BE2C (cell line): ENCODE measurements around the gene C15orf62.

Experiments
- DNase-seq: peaks from one replicate; pipeline ENCODE4 v3.0.0-alpha.2; 2020
- H3K27me3 ChIP-seq: fragments of 250-450 bp; sonication (Bioruptor Pico); 2 replicates; pipeline ENCODE4 v1.5.1; 2020; ENCODE audit warnings: mild to moderate bottlenecking
- H3K36me3 ChIP-seq: fragments of 250-450 bp; sonication (Bioruptor Pico); 2 replicates; pipeline ENCODE4 v1.5.1; 2020; ENCODE audit warnings: mild to moderate bottlenecking
- H3K4me1 ChIP-seq: fragments of 250-450 bp; sonication (Bioruptor Pico); 2 replicates; pipeline ENCODE4 v1.5.1; 2020
- H3K4me3 ChIP-seq: 2 replicates; pipeline ENCODE4 v1.5.1; 2011; ENCODE audit warnings: low read depth, low read length
- H3K9me3 ChIP-seq: fragments of 250-450 bp; sonication (Bioruptor Pico); 2 replicates; pipeline ENCODE4 v1.5.1; 2020
- TF ChIP-seq, protein P1 (sequence below): IDR thresholded peaks from 2 replicates; pipeline ENCODE4 v1.5.1; 2012; ENCODE audit warnings: mild to moderate bottlenecking, low read depth, low read length

C15orf62 gene

DNA sequence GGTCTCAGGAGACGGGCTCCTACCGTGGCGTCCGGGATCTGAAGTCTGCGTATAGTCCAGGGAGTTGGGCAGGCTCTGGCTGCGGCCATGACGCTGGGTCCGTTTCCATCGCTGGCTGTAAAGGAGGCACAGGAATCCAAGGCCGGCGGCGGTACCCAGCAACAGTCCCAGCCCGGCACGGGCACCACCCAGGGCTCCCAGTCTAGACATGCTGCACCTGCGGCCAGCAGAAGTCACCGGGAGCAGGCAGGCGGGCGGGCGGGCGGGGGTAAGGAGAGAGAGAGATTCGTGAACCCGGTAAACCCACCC is 15.3 kb upstream of the C15orf62 start:
- Histone ChIP-seq H3K9me3 (no peaks in the 10 kb centered on the region), H3K4me3 (peak overlapping the region; percentile 77), H3K27me3 (no peaks in the 10 kb centered on the region), H3K36me3 (peaks cover 18% of the 10 kb centered on the region), H3K4me1 (peaks cover 5% of the 10 kb centered on the region)
- TF ChIP-seq, protein P1, sequence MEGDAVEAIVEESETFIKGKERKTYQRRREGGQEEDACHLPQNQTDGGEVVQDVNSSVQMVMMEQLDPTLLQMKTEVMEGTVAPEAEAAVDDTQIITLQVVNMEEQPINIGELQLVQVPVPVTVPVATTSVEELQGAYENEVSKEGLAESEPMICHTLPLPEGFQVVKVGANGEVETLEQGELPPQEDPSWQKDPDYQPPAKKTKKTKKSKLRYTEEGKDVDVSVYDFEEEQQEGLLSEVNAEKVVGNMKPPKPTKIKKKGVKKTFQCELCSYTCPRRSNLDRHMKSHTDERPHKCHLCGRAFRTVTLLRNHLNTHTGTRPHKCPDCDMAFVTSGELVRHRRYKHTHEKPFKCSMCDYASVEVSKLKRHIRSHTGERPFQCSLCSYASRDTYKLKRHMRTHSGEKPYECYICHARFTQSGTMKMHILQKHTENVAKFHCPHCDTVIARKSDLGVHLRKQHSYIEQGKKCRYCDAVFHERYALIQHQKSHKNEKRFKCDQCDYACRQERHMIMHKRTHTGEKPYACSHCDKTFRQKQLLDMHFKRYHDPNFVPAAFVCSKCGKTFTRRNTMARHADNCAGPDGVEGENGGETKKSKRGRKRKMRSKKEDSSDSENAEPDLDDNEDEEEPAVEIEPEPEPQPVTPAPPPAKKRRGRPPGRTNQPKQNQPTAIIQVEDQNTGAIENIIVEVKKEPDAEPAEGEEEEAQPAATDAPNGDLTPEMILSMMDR: no peak
- DNase-seq: peak; percentile 31

DNA sequence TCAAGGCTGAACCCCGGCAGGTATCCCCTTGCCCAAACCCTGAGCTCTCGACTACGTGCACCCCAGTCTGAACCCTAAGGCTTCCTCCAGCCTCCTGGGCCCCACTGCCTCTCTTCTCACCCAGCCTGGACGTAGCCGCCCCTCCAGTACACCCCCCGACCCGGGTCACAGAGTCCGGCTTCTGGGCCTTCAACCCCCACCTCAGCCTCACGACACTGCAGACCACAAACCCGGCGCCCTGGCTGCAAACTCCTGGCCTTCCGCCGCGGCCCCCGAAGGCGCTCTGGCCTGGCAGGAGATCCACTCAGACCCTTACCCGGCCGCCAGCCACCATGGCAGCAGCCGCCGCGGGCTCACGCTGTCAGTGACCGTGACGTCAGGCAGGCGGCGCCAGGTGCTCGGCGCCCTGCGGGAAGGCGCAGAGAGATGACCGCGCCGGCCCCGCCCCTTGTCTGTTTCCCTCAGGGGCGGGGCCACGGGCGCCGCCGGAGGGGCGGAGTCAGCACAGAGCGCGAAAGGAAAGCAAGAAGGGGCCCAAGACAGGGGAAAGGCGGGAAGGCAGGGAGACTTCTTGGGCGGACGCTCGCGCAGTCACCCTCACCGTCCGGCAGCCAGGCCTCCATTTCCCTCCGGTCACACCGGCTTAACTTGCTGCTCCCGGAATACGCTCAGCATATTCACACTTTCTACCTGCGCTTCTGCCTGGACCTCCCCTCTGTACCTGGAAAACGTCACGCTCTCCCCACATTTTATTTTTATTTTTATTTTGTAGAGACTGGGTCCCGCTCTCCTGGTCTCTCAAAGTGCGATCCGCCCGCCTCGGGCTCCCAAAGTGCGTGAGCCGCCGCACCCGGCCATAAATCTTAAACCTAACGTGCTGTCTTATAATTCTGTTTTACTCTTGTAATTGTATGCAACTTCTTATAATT is 14.6 kb upstream of the C15orf62 start, which contains the start of gene RMDN3:
Gene RMDN3 (minus strand): TSS at position 372 of the 929 bp plus-strand sequence. CDS start 471 bp downstream, outside the sequence.
- TF ChIP-seq, protein P1: no peak

DNA sequence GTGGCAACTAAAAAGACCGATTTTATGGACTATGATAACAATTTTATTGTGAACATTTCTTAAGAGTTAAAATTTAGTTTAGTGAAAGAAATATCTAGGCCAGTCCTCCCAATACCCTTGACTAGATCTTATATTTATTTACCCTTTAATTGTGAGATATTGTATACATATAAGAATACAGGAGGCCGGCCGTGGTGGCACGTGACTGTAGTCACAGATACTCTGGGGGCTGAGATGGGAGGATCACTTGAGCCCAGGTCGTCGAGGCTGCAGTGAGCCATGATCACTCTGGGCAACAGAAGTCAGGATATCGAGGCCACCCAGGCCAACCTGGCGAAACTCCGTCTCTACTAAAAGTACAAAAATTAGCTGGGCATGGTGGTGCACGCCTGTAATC is 14.0 kb upstream of the C15orf62 start:
- peak overlapping the region; percentile 77 for H3K4me3 ChIP-seq
- H3K4me1 ChIP-seq: peaks cover 5% of the 10 kb centered on the region
- DNase-seq: no peak
- no peaks in the 10 kb centered on the region for H3K27me3 ChIP-seq
- peaks cover 11% of the 10 kb centered on the region for H3K36me3 ChIP-seq
- no peaks in the 10 kb centered on the region for H3K9me3 ChIP-seq
- TF ChIP-seq, protein P1: no peak

More for the DNA sequence above, 14.6 kb upstream of the C15orf62 start, which contains the start of gene RMDN3:
- Histone ChIP-seq H3K9me3 (no peaks in the 10 kb centered on the region), H3K27me3 (no peaks in the 10 kb centered on the region), H3K4me1 (peaks cover 5% of the 10 kb centered on the region), H3K36me3 (peaks cover 16% of the 10 kb centered on the region), H3K4me3 (peak within 1 kb of the TSS; percentile 77)
- DNase-seq: peak; percentile 96

DNA sequence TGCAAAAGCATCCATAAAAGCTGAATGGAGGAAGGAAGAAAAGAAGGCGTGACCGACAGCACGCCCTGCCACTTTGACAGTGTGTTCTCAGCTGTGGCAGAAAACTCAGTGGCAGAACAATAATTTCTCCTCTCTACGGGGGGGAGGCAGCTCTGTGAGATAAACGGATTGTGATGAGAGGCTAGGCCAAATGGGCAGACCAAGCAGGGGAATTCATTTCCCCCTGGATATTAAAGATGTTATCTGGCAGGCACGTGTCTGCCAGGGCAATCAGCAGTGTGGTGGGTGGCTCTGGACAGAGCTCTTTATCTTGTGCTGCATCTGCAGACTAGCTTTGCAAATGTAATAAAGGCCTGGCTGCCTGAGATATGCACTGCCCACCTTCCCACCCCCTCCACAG is 12.8 kb upstream of the C15orf62 start:
- Histone ChIP-seq H3K27me3 (no peaks in the 10 kb centered on the region), H3K9me3 (no peaks in the 10 kb centered on the region), H3K4me1 (peaks cover 5% of the 10 kb centered on the region), H3K4me3 (no peak overlapping the region), H3K36me3 (no peaks in the 10 kb centered on the region; the same call in 1 of the 2 replicates)
- peak; percentile 85 for DNase-seq
- TF ChIP-seq, protein P1: no peak

DNA sequence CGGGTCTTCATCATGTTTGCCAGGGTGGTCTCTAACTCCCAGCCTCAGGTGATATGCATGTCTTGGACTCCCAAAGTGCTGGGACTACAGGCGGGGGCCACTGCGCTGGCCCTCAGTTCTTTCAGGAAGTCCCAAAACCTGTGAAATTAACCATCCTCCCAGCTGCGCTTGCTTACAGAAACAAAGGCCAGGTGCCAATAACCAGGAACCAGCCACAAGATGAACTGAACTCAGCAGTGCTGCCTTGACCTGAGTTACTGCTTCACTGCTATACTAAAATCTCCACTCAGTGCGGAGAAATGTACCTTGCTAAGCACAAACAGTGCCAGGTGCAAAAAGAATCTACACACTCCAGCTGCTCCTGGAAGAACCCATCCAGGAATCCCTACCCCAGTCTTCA is 9.8 kb upstream of the C15orf62 start:
- DNase-seq: no peak
- Histone ChIP-seq H3K4me1 (peaks cover 17% of the 10 kb centered on the region), H3K9me3 (no peaks in the 10 kb centered on the region), H3K27me3 (no peaks in the 10 kb centered on the region), H3K4me3 (no peak overlapping the region), H3K36me3 (no peaks in the 10 kb centered on the region)
- TF ChIP-seq, protein P1: no peak
